Transverse colon (tissue), 4 donors: ENCODE results near the gene INPP5F.

ENCODE experiments used
- POLR2A ChIP-seq: fragments of 450-650 bp; IDR thresholded peaks from one replicate; pipeline ENCODE4 v1.6.1; 2016; ENCODE audit warnings: antibody characterized with exemption, mild to moderate bottlenecking, moderate library complexity
- POLR2AphosphoS5 ChIP-seq, 3 donors: sonication (generic); formaldehyde crosslinking; IDR thresholded peaks; one replicate each; pipeline ENCODE4 v1.6.1; 2016; ENCODE audit warnings: antibody characterized with exemption in 3 of 3
- TF ChIP-seq, protein P1 (sequence below), 5 experiments: fragments of 200-600 bp in 3 of 5; fragments of 450-650 bp in 2 of 5; sonication (generic) in 3 of 5; IDR thresholded peaks; 1 replicate in 2 of 5; 2 replicates in 3 of 5; pipeline ENCODE4 v1.5.1; 2016 to 2017; ENCODE audit warnings: antibody characterized with exemption in 5 of 5, inconsistent platforms in 3 of 5, mild to moderate bottlenecking in 2 of 5, moderate library complexity in 1 of 5

DNA sequence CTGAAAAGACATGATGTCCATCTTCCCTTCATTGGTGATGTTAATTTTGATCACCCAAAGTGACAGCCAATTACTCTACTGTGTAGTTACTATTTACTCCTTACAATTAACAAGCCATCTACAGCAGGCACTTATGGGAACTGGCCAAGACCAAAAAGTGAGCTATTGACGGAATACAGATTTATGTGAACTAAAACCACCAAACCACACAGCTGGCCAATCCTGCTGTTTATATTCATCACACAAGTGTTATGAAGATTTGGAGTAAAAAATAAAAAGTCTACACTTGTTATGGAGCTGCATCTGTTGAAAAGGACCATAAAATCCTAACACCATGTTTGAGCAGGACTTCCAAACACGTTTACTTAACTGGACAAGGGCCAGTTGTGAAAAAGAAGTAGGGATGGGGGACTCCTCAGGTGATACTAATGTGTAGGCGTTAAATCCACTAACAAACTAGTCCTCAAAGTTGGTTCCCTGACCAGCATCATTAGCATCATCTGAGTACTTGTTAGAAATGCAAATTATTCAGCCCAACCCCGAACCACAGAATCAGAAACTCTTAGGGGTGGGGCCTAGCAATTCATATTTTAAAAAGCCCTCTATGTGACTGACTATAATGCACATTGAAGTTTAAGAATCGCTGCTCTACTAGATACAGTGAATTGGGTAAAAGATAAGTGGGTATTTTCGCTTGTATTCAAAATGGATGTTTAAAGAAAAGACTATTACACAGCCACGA, 135.2 kb downstream of the INPP5F start:
- TF ChIP-seq, protein P1, sequence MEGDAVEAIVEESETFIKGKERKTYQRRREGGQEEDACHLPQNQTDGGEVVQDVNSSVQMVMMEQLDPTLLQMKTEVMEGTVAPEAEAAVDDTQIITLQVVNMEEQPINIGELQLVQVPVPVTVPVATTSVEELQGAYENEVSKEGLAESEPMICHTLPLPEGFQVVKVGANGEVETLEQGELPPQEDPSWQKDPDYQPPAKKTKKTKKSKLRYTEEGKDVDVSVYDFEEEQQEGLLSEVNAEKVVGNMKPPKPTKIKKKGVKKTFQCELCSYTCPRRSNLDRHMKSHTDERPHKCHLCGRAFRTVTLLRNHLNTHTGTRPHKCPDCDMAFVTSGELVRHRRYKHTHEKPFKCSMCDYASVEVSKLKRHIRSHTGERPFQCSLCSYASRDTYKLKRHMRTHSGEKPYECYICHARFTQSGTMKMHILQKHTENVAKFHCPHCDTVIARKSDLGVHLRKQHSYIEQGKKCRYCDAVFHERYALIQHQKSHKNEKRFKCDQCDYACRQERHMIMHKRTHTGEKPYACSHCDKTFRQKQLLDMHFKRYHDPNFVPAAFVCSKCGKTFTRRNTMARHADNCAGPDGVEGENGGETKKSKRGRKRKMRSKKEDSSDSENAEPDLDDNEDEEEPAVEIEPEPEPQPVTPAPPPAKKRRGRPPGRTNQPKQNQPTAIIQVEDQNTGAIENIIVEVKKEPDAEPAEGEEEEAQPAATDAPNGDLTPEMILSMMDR (IDR thresholded peaks at IDR 0.05) = no peak
- TF ChIP-seq POLR2A (no peak), POLR2AphosphoS5 (IDR thresholded peaks at IDR 0.05) (no peak)
